ENCODE measurements around the gene STARD5. TPM values are rescaled to one million over a fixed set of nuclear protein-coding genes. Genes with fewer than 3 reads are reported as not detected.

The STARD5 gene
- total and polyA plus RNA-seq, 2 experiments from 2014 or later: 7.2 to 12.1 TPM

DNA sequence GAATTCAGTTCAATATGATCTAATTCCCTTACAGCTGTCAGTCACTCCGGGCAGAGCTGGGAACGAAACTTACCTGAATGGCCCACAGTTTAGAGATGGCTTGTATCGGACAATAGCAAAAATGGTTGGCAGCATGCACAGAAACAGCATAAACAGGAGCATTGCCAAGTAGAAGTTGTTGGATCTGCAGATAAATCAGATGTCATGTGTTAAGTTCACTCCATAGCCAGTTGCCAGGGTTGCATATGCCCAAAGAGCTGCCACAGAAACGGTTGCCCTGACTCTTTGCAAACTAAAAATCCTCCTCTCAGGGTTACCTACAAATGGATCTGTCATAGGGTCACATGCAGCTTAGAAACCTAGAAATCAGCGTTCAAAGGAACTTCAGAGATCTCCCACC, 15.4 kb upstream of the STARD5 start:
- Histone ChIP-seq H3K79me2 (ENCODE audit: insufficient read depth) (no peaks in the 10 kb centered on the region), H3K9me3 (ENCODE audit: low read depth) (no peaks in the 10 kb centered on the region), H2AFZ (no peak overlapping the region), H3K27me3 (replicated peaks; ENCODE audit: insufficient read depth) (no peaks in the 10 kb centered on the region), H3K36me3 (ENCODE audit: low read depth) (no peaks in the 10 kb centered on the region), H3K27ac (no peak overlapping the region), H3F3A (ENCODE audit: insufficient read depth) (peaks cover 27% of the 10 kb centered on the region), H3K4me3 (no peak overlapping the region), H3K9ac (no peak overlapping the region), H3K4me2 (ENCODE audit: unreplicated experiment) (peak overlapping the region; percentile 55), H3K4me1 (ENCODE audit: insufficient read depth) (peaks cover 21% of the 10 kb centered on the region), H4K20me1 (ENCODE audit: insufficient read depth) (no peaks in the 10 kb centered on the region), H3K9me2 (ENCODE audit: insufficient read depth) (no peaks in the 10 kb centered on the region)
- 69 to 72% methylated on average over 5 of the region's 5 CpGs for WGBS, 2 experiments (ENCODE audit: low coverage in 1 of 2, low lambda C conversion rate in 2 of 2, missing lambda C conversion rate in 2 of 2)
- TF ChIP-seq EZH2phosphoT487 (IDR thresholded peaks at IDR 0.05; ENCODE audit: insufficient read depth, low read depth): no peak
- TF ChIP-seq EZH2 (IDR thresholded peaks at IDR 0.05; ENCODE audit: insufficient read depth, poor library complexity, severe bottlenecking): no peak
- in situ Hi-C loops (cut with MboI): no loop called here
- DNase-seq: no peak

GRCh38 chr15:81338170-81339007, 14.4 kb upstream of the STARD5 start:
- Histone ChIP-seq H3K27ac (peak overlapping the region; percentile 43), H3K4me3 (peak overlapping the region; percentile 3; the same call in 1 of the 2 replicates), H3K4me2 (ENCODE audit: unreplicated experiment) (peak overlapping the region; percentile 55), H4K20me1 (ENCODE audit: insufficient read depth) (no peaks in the 10 kb centered on the region), H3K4me1 (ENCODE audit: insufficient read depth) (peaks cover 21% of the 10 kb centered on the region), H3K9ac (no peak overlapping the region), H3F3A (ENCODE audit: insufficient read depth) (peaks cover 27% of the 10 kb centered on the region), H2AFZ (no peak overlapping the region; the same call in 1 of the 2 replicates), H3K36me3 (ENCODE audit: low read depth) (no peaks in the 10 kb centered on the region), H3K9me3 (ENCODE audit: low read depth) (no peaks in the 10 kb centered on the region), H3K9me2 (ENCODE audit: insufficient read depth) (no peaks in the 10 kb centered on the region), H3K79me2 (ENCODE audit: insufficient read depth) (no peaks in the 10 kb centered on the region), H3K27me3 (replicated peaks; ENCODE audit: insufficient read depth) (no peaks in the 10 kb centered on the region)
- 1 to 2% methylated on average over 8 of the region's 8 CpGs for WGBS, 2 experiments (ENCODE audit: low coverage in 1 of 2, low lambda C conversion rate in 2 of 2, missing lambda C conversion rate in 2 of 2)
- DNase-seq: peak; percentile 86
- in situ Hi-C loops (cut with MboI): no loop called here
- peak; percentile 91 for TF ChIP-seq EZH2phosphoT487 (IDR thresholded peaks at IDR 0.05; ENCODE audit: insufficient read depth, low read depth)
- TF ChIP-seq EZH2 (IDR thresholded peaks at IDR 0.05; ENCODE audit: insufficient read depth, poor library complexity, severe bottlenecking): no peak

- Histone ChIP-seq H3K4me1 (ENCODE audit: insufficient read depth) (peaks cover 21% of the 10 kb centered on the region), H2AFZ (no peak overlapping the region; the same call in 1 of the 2 replicates), H3K9ac (no peak overlapping the region), H3F3A (ENCODE audit: insufficient read depth) (peaks cover 27% of the 10 kb centered on the region), H3K36me3 (ENCODE audit: low read depth) (no peaks in the 10 kb centered on the region), H3K9me3 (ENCODE audit: low read depth) (no peaks in the 10 kb centered on the region), H3K4me2 (ENCODE audit: unreplicated experiment) (peak overlapping the region; percentile 55), H3K4me3 (no peak overlapping the region), H3K27me3 (replicated peaks; ENCODE audit: insufficient read depth) (no peaks in the 10 kb centered on the region), H3K27ac (peak overlapping the region; percentile 43), H3K79me2 (ENCODE audit: insufficient read depth) (no peaks in the 10 kb centered on the region), H3K9me2 (ENCODE audit: insufficient read depth) (no peaks in the 10 kb centered on the region), H4K20me1 (ENCODE audit: insufficient read depth) (no peaks in the 10 kb centered on the region)
- WGBS, 2 experiments (ENCODE audit: low coverage in 1 of 2, low lambda C conversion rate in 2 of 2, missing lambda C conversion rate in 2 of 2): 40 to 41% methylated on average over 9 of the region's 9 CpGs
- in situ Hi-C loops (cut with MboI): no loop called here
- TF ChIP-seq EZH2 (IDR thresholded peaks at IDR 0.05; ENCODE audit: insufficient read depth, poor library complexity, severe bottlenecking) (no peak), EZH2phosphoT487 (IDR thresholded peaks at IDR 0.05; ENCODE audit: insufficient read depth, low read depth) (no peak)
- peak; percentile 35 for DNase-seq
Measured at GRCh38 chr15:81337713-81338157, 13.8 kb upstream of the STARD5 start.

- no peak overlapping the region for H3K4me3 ChIP-seq
- no peaks in the 10 kb centered on the region for H4K20me1 ChIP-seq (ENCODE audit: insufficient read depth)
- peaks cover 27% of the 10 kb centered on the region for H3F3A ChIP-seq (ENCODE audit: insufficient read depth)
- no peak overlapping the region for H2AFZ ChIP-seq
- TF ChIP-seq EZH2phosphoT487 (IDR thresholded peaks at IDR 0.05; ENCODE audit: insufficient read depth, low read depth) (no peak), EZH2 (IDR thresholded peaks at IDR 0.05; ENCODE audit: insufficient read depth, poor library complexity, severe bottlenecking) (no peak)
- peaks cover 21% of the 10 kb centered on the region for H3K4me1 ChIP-seq (ENCODE audit: insufficient read depth)
- DNase-seq: no peak
- in situ Hi-C loops (cut with MboI): no loop called here
- no peaks in the 10 kb centered on the region for H3K36me3 ChIP-seq (ENCODE audit: low read depth)
- H3K4me2 ChIP-seq (ENCODE audit: unreplicated experiment): no peak overlapping the region
- H3K9me3 ChIP-seq (ENCODE audit: low read depth): no peaks in the 10 kb centered on the region
- no peak overlapping the region for H3K27ac ChIP-seq
- no peaks in the 10 kb centered on the region for H3K79me2 ChIP-seq (ENCODE audit: insufficient read depth)
- no peak overlapping the region for H3K9ac ChIP-seq
- H3K9me2 ChIP-seq (ENCODE audit: insufficient read depth): no peaks in the 10 kb centered on the region
- no peaks in the 10 kb centered on the region for H3K27me3 ChIP-seq (replicated peaks; ENCODE audit: insufficient read depth)
- WGBS, 2 experiments (ENCODE audit: low coverage in 1 of 2, low lambda C conversion rate in 2 of 2, missing lambda C conversion rate in 2 of 2): 91 to 94% methylated on average over 3 of the region's 3 CpGs
Measured at GRCh38 chr15:81337241-81337640, 13.3 kb upstream of the STARD5 start.
